ENCODE results near the gene KCNT2.

KCNT2 gene

DNA sequence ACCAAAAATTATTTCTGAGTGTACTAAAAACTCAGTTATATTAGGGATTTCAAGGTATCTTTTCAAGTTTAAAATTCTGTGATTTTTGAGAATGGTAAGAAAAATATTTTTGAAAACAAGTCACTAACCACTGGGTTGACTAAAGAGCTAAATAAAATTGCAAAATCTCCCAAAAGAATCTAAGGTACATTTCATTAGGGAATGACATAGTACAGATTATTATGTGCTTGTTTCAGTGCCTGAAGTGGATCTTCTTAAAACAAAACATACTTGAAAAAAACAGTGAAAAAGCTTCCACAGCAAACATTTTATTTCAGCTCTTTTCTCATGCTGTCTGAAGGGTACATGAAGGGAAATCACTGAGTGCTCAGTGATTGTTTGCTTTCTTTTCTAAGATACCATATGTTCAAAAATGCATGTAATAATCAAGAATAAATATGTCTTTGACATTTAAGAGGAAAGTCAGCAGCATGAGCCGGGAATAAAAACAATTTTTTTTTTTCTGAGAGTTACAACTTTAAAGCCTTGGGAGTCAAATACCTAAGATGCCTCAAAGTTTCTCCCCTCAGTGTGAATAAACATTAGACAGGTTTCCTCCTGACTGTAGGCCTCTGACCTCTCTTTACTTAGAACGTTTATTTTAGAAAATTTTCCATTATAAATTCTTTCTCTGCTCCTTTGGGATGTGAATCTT, 200.7 kb downstream of the KCNT2 start:
- no peaks in the 10 kb centered on the region for H3K9me3 ChIP-seq (ENCODE audit: control insufficient read depth, insufficient read depth, low read depth, low read length)
- no peaks in the 10 kb centered on the region for H3K4me1 ChIP-seq (ENCODE audit: control insufficient read depth, insufficient read depth, low read length)
- H3K27ac ChIP-seq (ENCODE audit: extremely low read depth, low read depth, low read length): no peak overlapping the region
- ChIA-PET POLR2A (no interaction called here), CTCF (no interaction called here)
- TF ChIP-seq SP3 (tag by site-specific recombination; IDR thresholded peaks at IDR 0.05) (no peak), ZNF112 (tag by site-specific recombination; IDR thresholded peaks at IDR 0.05) (no peak), ZNF146 (tag by site-specific recombination; IDR thresholded peaks at IDR 0.05) (no peak), ZNF404 (tag by site-specific recombination; IDR thresholded peaks at IDR 0.05) (no peak), ZNF654 (tag by site-specific recombination; IDR thresholded peaks at IDR 0.05; ENCODE audit: low read depth) (no peak), ZNF701 (tag by site-specific recombination; IDR thresholded peaks at IDR 0.05) (no peak), SCRT2 (tag by site-specific recombination; IDR thresholded peaks at IDR 0.05) (no peak), ZNF558 (tag by site-specific recombination; IDR thresholded peaks at IDR 0.05) (no peak), ZNF76 (tag by site-specific recombination; IDR thresholded peaks at IDR 0.05; ENCODE audit: borderline replicate concordance, low read depth) (no peak)
- TF ChIP-seq, protein P1, sequence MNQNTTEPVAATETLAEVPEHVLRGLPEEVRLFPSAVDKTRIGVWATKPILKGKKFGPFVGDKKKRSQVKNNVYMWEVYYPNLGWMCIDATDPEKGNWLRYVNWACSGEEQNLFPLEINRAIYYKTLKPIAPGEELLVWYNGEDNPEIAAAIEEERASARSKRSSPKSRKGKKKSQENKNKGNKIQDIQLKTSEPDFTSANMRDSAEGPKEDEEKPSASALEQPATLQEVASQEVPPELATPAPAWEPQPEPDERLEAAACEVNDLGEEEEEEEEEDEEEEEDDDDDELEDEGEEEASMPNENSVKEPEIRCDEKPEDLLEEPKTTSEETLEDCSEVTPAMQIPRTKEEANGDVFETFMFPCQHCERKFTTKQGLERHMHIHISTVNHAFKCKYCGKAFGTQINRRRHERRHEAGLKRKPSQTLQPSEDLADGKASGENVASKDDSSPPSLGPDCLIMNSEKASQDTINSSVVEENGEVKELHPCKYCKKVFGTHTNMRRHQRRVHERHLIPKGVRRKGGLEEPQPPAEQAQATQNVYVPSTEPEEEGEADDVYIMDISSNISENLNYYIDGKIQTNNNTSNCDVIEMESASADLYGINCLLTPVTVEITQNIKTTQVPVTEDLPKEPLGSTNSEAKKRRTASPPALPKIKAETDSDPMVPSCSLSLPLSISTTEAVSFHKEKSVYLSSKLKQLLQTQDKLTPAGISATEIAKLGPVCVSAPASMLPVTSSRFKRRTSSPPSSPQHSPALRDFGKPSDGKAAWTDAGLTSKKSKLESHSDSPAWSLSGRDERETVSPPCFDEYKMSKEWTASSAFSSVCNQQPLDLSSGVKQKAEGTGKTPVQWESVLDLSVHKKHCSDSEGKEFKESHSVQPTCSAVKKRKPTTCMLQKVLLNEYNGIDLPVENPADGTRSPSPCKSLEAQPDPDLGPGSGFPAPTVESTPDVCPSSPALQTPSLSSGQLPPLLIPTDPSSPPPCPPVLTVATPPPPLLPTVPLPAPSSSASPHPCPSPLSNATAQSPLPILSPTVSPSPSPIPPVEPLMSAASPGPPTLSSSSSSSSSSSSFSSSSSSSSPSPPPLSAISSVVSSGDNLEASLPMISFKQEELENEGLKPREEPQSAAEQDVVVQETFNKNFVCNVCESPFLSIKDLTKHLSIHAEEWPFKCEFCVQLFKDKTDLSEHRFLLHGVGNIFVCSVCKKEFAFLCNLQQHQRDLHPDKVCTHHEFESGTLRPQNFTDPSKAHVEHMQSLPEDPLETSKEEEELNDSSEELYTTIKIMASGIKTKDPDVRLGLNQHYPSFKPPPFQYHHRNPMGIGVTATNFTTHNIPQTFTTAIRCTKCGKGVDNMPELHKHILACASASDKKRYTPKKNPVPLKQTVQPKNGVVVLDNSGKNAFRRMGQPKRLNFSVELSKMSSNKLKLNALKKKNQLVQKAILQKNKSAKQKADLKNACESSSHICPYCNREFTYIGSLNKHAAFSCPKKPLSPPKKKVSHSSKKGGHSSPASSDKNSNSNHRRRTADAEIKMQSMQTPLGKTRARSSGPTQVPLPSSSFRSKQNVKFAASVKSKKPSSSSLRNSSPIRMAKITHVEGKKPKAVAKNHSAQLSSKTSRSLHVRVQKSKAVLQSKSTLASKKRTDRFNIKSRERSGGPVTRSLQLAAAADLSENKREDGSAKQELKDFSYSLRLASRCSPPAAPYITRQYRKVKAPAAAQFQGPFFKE (tag by site-specific recombination; IDR thresholded peaks at IDR 0.05; ENCODE audit: borderline replicate concordance): no peak
- H3K4me3 ChIP-seq (ENCODE audit: low read depth, low read length): no peak overlapping the region
- no peaks in the 10 kb centered on the region for H3K36me3 ChIP-seq (ENCODE audit: control insufficient read depth in 2 of 2, insufficient read depth in 1 of 2, low read length in 2 of 2)

- CTCF ChIA-PET: no interaction called here
These were observed 202.4 kb downstream of the KCNT2 start for GRCh38 chr1:196405839-196406238.

More at GRCh38 chr1:196405839-196406238, 202.4 kb downstream of the KCNT2 start:
- H3K4me1 ChIP-seq (ENCODE audit: control insufficient read depth, insufficient read depth, low read length): no peaks in the 10 kb centered on the region
- H3K27ac ChIP-seq (ENCODE audit: extremely low read depth, low read depth, low read length): no peak overlapping the region
- POLR2A ChIA-PET: no interaction called here
- H3K9me3 ChIP-seq (ENCODE audit: control insufficient read depth, insufficient read depth, low read depth, low read length): no peaks in the 10 kb centered on the region
- TF ChIP-seq ZNF391 (tag by site-specific recombination; IDR thresholded peaks at IDR 0.05; ENCODE audit: borderline replicate concordance, low read depth) (no peak), BCL11B (tag by site-specific recombination; IDR thresholded peaks at IDR 0.05; ENCODE audit: low read depth) (no peak), ZSCAN16 (tag by site-specific recombination; IDR thresholded peaks at IDR 0.05) (no peak), ZNF416 (tag by site-specific recombination; IDR thresholded peaks at IDR 0.05) (no peak), ZNF174 (tag by site-specific recombination; IDR thresholded peaks at IDR 0.05) (no peak), ZNF202 (tag by site-specific recombination; IDR thresholded peaks at IDR 0.05; ENCODE audit: borderline replicate concordance) (no peak), ZNF140 (tag by site-specific recombination; IDR thresholded peaks at IDR 0.05) (no peak), ZNF133 (tag by site-specific recombination; IDR thresholded peaks at IDR 0.05) (no peak), ZNF830 (tag by site-specific recombination; IDR thresholded peaks at IDR 0.05; ENCODE audit: low read depth) (no peak), ZBTB7A (tag by site-specific recombination; IDR thresholded peaks at IDR 0.05; ENCODE audit: low read depth) (no peak), ZNF843 (tag by site-specific recombination; IDR thresholded peaks at IDR 0.05) (no peak), SALL2 (tag by site-specific recombination; IDR thresholded peaks at IDR 0.05; ENCODE audit: borderline replicate concordance) (no peak), KLF7 (tag by site-specific recombination; IDR thresholded peaks at IDR 0.05; ENCODE audit: borderline replicate concordance) (no peak), GLIS1 (tag by site-specific recombination; IDR thresholded peaks at IDR 0.05) (no peak), ZNF596 (tag by site-specific recombination; IDR thresholded peaks at IDR 0.05) (no peak), OVOL3 (tag by site-specific recombination; IDR thresholded peaks at IDR 0.05) (no peak), HOXA7 (CRISPR knock-in tag; IDR thresholded peaks at IDR 0.05; ENCODE audit: borderline replicate concordance) (no peak), ZFP37 (tag by site-specific recombination; IDR thresholded peaks at IDR 0.05) (no peak), WT1 (tag by site-specific recombination; IDR thresholded peaks at IDR 0.05) (no peak)
- TF ChIP-seq, protein P2, sequence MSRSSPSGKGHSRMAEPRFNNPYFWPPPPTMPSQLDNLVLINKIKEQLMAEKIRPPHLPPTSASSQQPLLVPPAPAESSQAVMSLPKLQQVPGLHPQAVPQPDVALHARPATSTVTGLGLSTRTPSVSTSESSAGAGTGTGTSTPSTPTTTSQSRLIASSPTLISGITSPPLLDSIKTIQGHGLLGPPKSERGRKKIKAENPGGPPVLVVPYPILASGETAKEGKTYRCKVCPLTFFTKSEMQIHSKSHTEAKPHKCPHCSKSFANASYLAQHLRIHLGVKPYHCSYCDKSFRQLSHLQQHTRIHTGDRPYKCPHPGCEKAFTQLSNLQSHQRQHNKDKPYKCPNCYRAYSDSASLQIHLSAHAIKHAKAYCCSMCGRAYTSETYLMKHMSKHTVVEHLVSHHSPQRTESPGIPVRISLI (tag by site-specific recombination; IDR thresholded peaks at IDR 0.05): no peak
- no peak overlapping the region for H3K4me3 ChIP-seq (ENCODE audit: low read depth, low read length)
- H3K36me3 ChIP-seq (ENCODE audit: control insufficient read depth in 2 of 2, insufficient read depth in 1 of 2, low read length in 2 of 2): no peaks in the 10 kb centered on the region
